GM19397 (cell line): ENCODE results near the gene REC8.
A peak's percentile ranks its signal among the peaks of the same experiment; 100 is the strongest.

Source experiments
- ATAC-seq: cut with Tn5 transposase; IDR thresholded peaks from one replicate; pipeline ENCODE4 v1.9.1; 2021; ENCODE audit warnings: mild to moderate bottlenecking, moderate library complexity; ENCODE audit not compliant: unreplicated experiment

REC8 gene

DNA sequence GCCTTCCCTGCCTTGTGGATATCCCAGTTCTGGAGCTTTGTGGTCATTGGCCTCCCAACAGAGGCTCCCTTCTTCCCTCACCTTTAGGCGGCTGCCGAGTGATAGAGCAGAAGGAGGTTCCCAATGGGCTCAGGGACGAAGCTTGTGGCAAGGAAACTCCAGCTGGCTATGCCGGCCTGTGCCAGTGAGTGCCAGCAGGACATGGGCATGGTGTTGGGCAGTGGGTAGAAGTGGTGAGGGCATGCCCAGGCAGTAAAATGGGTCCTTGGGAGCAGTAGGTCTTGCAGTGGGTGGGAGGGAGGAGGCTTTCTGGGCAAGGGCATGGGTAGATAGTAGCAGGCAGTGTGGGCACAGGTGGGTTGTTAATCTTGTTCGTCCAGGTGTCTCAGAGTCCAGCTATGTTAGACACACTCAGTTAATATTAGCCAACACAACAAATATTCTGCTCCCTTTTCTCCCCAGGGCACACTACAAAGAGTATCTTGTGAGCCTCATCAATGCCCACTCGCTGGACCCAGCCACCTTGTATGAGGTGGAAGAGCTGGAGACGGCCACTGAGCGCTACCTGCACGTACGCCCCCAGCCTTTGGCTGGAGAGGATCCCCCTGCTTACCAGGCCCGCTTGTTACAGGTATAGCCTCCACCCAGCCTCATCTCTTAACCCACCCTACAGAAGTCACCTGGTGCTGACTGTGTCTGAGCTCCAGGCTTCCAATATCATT lies 11.9 kb upstream of the REC8 start:
- no peak for ATAC-seq

DNA sequence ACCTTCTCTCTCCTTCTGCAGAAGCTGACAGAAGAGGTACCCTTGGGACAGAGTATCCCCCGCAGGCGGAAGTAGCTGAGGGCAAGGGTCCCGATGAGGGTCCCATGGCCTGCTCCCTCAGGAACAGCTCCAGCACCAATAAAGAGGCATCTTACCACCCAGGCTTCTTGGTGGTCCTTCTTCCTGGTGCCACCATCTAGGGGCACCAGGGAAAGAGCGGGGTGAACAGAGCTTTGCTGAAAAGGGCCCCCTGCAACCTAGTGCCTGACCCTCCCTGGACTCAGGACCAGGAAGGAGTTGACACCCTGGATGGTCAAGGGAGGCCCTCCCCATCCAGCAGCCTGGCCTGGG lies 11.4 kb upstream of the REC8 start:
- ATAC-seq = no peak

DNA sequence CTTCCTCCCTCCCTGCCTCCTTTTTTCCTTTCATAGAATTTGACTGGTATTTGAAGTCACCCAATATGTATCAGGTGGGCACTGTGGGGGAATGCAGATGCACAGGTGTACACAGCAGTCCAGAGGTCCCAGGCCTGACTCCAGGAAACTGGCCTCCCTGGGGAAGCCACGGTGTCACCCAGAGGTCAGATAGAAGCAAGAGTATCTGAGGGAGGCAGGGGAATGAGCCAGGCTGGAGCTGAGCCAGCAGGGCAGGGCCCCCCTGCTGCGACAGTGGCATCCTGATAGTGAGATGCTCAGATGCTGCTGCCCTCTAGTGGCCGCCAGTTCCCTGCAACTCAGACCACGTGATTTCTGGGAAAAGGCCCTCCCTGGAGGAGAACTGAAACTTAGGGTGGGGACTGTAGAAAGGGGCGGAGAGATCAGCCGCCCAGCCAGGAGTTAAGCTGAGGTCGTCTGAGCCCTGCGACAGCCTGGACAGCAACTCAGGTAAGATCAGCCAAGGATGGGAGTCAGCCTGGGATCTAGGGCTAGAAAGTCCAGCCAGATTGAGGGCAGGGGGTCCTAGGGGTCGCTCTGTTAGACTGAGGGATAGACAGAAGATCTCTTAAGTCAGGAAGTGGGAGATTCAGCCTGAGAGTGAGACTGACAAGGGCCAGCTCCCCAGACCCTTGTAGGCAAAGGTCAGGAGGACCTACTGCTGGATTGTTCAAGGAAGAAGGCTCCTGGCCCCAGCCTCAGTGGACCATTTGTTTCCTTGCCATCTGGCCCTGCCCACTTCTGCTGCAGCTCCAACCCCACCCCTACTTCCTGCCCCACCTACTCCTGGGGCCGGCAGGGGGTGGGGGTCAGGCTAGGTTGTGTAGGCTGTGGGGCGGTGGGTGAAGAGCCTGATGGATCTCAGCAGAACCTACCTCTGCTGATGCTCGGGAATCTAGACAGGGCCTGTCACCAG lies 10.8 kb upstream of the REC8 start, which contains the start of gene IRF9:
Gene IRF9 (plus strand): TSS at position 416 of the 955 bp plus-strand sequence. CDS start 880 bp downstream, outside the sequence.
- peak; percentile 80 for ATAC-seq

- no peak for ATAC-seq
Observed at GRCh38 chr14:24162093-24162492, 9.8 kb upstream of the REC8 start.

DNA sequence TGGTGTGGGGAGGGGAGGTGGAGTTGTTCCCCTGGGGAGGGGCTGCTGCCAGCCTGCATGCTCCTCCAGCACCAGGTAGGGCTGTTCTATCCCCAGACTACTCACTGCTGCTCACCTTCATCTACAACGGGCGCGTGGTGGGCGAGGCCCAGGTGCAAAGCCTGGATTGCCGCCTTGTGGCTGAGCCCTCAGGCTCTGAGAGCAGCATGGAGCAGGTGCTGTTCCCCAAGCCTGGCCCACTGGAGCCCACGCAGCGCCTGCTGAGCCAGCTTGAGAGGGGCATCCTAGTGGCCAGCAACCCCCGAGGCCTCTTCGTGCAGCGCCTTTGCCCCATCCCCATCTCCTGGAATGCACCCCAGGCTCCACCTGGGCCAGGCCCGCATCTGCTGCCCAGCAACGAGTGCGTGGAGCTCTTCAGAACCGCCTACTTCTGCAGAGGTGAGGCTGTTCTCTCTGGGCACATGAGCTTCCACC lies 7.3 kb upstream of the REC8 start:
- no peak for ATAC-seq

DNA sequence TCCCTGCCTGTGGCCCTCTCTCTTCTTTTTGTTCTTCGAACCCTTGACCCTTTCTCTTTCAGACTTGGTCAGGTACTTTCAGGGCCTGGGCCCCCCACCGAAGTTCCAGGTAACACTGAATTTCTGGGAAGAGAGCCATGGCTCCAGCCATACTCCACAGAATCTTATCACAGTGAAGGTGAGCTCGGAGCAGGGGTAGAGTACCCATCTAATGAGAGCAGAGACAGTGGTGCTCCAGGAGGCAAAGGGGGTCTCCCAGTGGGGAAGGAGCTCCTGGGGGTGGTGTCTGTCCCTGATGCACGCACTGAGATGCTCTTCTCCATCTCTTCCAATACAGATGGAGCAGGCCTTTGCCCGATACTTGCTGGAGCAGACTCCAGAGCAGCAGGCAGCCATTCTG lies 6.1 kb upstream of the REC8 start:
- ATAC-seq = no peak

GRCh38 chr14:24167469-24168114 lies 4.3 kb upstream of the REC8 start:
- ATAC-seq = no peak

- ATAC-seq = no peak
Observed at GRCh38 chr14:24172261-24172860, 481 bp downstream of the REC8 start.

DNA sequence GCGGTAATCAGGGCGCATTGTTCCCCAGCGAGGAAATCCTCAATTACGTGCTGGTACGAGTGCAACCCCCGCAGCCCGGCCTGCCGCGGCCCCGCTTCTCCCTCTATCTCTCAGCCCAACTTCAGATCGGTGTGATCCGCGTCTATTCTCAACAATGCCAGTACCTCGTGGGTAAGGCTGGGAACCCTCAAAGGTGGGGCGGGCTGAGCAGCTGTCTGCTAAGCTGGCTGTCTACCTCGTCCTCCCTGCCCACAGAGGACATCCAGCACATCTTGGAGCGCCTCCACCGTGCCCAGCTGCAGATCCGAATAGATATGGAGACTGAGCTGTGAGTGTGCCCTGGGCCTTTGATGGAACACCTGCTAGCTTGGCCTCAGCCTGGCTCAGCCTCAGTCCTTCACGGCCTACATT lies 996 bp downstream of the REC8 start:
- ATAC-seq = no peak

DNA sequence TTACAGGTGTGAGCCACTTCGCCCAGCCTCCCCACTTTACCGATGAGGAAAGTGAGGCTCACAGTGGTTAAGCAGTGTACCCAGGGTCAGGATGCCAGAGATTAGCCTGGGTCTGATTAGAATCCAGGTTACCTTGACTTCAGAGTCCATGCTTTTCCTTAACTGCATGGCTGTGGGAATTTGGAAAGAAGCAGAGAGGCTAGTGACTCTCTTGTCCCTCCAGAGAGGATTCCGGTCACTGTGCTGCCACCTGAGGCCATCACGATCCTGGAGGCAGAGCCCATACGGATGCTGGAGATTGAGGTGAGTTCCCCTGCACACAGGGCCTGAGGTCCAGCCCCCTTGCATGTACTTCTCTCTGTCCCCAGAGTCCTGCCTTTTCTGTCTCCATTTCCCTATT lies 4.7 kb downstream of the REC8 start:
- no peak for ATAC-seq

- ATAC-seq = no peak
Observed at GRCh38 chr14:24177041-24177825, 5.4 kb downstream of the REC8 start.

- no peak for ATAC-seq
Observed at GRCh38 chr14:24177891-24178290, 6.0 kb downstream of the REC8 start.

- no peak for ATAC-seq
Observed at GRCh38 chr14:24178399-24179178, 6.7 kb downstream of the REC8 start.

DNA sequence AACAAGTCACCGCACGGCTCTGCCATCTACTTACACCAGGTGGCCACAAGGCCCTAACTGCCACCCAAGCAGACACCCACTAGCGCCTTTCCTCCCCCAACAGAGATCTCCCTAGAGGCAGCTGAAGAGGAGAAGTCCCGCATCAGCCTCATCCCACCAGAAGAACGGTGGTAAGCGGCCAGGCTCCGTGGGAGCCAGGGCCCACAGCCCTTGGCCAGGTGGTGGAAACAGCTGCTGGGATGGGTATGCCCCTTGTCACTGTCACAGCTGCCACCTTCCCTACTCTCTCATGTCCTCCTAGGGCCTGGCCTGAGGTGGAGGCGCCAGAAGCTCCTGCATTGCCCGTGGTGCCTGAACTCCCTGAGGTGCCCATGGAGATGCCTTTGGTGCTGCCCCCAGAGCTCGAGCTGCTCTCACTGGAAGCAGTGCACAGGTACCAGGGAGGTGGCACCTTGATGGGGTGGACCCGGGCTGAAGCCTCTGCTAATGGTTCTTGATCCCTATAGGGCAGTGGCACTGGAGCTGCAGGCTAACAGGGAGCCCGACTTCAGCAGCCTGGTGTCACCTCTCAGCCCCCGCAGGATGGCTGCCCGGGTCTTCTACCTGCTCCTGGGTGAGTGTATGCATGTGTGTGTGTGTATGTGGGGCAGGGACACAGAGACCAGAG lies 7.5 kb downstream of the REC8 start:
- no peak for ATAC-seq

DNA sequence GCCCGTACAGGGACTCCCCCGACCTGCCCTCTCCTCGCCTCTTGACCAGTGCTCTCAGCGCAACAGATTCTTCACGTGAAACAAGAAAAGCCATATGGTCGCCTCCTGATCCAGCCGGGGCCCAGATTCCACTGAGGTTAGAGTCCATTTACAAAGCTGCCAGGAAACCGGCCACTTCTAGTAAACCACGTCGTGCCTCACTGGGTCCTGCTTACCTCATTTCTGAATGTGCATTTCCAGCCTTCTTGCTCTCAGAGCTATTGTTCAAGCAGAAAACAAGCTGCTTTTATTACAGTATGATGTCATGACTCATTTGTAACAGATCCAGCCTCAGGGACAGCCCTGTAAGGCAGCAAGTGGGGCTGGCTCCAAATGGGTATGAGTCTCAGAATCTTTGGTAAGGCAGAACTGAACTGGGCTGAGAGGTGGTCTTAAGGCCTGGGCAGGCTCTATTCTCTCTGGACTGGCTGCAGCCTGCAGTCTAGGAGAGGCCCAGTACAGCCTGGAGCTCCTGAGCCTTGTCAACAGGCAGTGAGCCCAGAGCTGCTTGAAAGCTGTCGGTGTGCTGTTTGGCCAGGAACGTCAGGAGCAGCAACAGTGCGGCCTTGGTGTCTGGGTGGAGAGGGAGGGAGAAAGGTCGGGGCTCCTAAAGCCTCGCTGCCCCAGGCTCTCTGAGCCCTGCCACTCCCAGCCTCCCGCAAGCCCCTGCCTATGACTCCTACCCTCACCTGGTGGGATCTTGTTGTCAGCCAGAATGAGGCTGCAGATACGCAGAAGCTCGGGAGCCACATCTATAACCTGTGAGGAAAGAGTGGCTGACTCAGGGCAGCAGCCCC lies 8.3 kb downstream of the REC8 start:
- no peak for ATAC-seq

DNA sequence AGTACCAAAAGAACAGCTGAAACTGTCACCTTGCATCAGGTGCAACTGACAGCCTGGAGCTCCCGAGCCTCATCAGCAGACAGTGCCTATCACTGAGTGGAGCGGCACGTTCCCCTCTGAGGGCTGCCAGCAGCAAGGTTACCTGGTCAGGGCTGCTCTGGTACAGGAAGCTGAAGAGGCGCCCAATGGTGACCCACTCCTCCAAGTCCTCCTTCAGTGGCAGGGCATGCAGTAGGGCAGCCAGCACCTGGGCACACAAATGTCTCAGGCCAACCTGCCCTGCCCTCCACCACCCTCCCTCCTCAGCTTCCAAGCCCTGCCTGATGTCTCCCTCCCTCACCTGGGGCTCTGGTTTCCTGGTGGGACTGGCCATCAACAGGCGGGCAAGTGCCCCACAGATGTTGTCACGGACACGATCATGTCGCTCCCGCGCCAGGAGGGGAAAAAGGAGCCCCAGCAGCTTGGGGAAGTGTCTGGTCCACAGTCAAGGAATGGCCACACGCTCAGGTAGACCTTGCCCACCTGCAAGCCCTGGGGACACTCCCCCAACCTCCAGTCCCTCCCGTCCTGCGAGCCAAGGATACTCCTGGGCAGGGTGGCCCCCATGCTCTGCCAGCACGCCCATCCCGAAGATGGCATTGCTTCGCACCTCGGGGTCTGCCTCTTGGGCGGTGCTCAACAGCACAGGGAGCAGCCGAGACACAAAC lies 9.6 kb downstream of the REC8 start:
- no peak for ATAC-seq

GRCh38 chr14:24182110-24182882 lies 10.4 kb downstream of the REC8 start:
- ATAC-seq = no peak
